Liver (tissue), 9 donors: ENCODE data around the gene ASF1B. TPM values are rescaled to one million over a fixed set of nuclear protein-coding genes. Genes with fewer than 3 reads are reported as not detected.

ENCODE experiments used
- DNase-seq: peaks from one replicate; pipeline ENCODE4 v3.0.0-alpha.2; 2017; ENCODE audit warnings: low spot score
- H3K27ac ChIP-seq, 2 donors: one replicate each; pipeline ENCODE4 v1.7.0; 2013; ENCODE audit warnings: inconsistent platforms in 2 of 2, low read length in 2 of 2, control low read depth in 1 of 2, low read depth in 1 of 2, mild to moderate bottlenecking in 1 of 2
- H3K27me3 ChIP-seq, 4 donors: one replicate each; pipeline versions ENCODE4 v1.6.1 to v1.7.0; 2013; ENCODE audit warnings: low read length in 3 of 4, inconsistent platforms in 1 of 4, mild to moderate bottlenecking in 1 of 4, moderate library complexity in 1 of 4; ENCODE audit not compliant: control insufficient read depth in 4 of 4, insufficient read depth in 4 of 4
- H3K36me3 ChIP-seq, 4 donors: one replicate each; pipeline versions ENCODE4 v1.6.1 to v1.7.0; 2013; ENCODE audit warnings: low read length in 3 of 4, mild to moderate bottlenecking in 3 of 4, low read depth in 1 of 4, moderate library complexity in 1 of 4; ENCODE audit not compliant: control insufficient read depth in 4 of 4, insufficient read depth in 3 of 4
- H3K4me1 ChIP-seq, 4 donors: one replicate each; pipeline versions ENCODE4 v1.6.1 to v1.7.0; 2013; ENCODE audit warnings: low read length in 3 of 4, mild to moderate bottlenecking in 3 of 4, moderate library complexity in 1 of 4; ENCODE audit not compliant: control insufficient read depth in 4 of 4, insufficient read depth in 4 of 4
- H3K4me3 ChIP-seq, 3 donors: one replicate each; pipeline versions ENCODE4 v1.6.1 to v1.7.0; 2013; ENCODE audit warnings: low read length in 3 of 3, control low read depth in 1 of 3, low read depth in 1 of 3, mild to moderate bottlenecking in 1 of 3
- H3K9ac ChIP-seq, 2 donors: one replicate each; pipeline ENCODE4 v1.7.0; 2013; ENCODE audit warnings: low read length in 2 of 2, mild to moderate bottlenecking in 2 of 2, moderate library complexity in 2 of 2, control low read depth in 1 of 2, low read depth in 1 of 2
- H3K9me3 ChIP-seq, 4 donors: one replicate each; pipeline versions ENCODE4 v1.6.1 to v1.7.0; 2013; ENCODE audit warnings: low read length in 3 of 4; ENCODE audit not compliant: control insufficient read depth in 4 of 4
- EGR1 ChIP-seq, 2 donors: IDR thresholded peaks; 2 replicates each; pipeline ENCODE4 v1.6.1; 2016 to 2018; ENCODE audit warnings: antibody characterized with exemption in 2 of 2, low read depth in 2 of 2
- FOXA1 ChIP-seq: IDR thresholded peaks from 2 replicates; pipeline ENCODE4 v1.6.1; 2016; ENCODE audit warnings: antibody characterized with exemption
- FOXA2 ChIP-seq: IDR thresholded peaks from 2 replicates; pipeline ENCODE4 v1.6.1; 2016; ENCODE audit warnings: antibody characterized with exemption
- GABPA ChIP-seq, 2 donors: IDR thresholded peaks in 1 of 2; conservative IDR thresholded peaks in 1 of 2; 2 replicates each; pipeline ENCODE4 v1.6.1; 2016; ENCODE audit warnings: antibody characterized with exemption in 2 of 2, mild to moderate bottlenecking in 1 of 2, moderate library complexity in 1 of 2
- HNF4A ChIP-seq, 2 donors: conservative IDR thresholded peaks; 2 replicates each; pipeline ENCODE4 v1.6.1; 2016; ENCODE audit warnings: antibody characterized with exemption in 2 of 2, mild to moderate bottlenecking in 2 of 2
- HNF4G ChIP-seq: IDR thresholded peaks from 2 replicates; pipeline ENCODE4 v1.6.1; 2016; ENCODE audit warnings: antibody characterized with exemption
- JUND ChIP-seq, 2 donors: IDR thresholded peaks; 2 replicates each; pipeline ENCODE4 v1.6.1; 2016; ENCODE audit warnings: antibody characterized with exemption in 2 of 2
- NR2F2 ChIP-seq: IDR thresholded peaks from 2 replicates; pipeline ENCODE4 v1.6.1; 2016; ENCODE audit warnings: antibody characterized with exemption
- RAD21 ChIP-seq, 2 donors: IDR thresholded peaks; 2 replicates each; pipeline ENCODE4 v1.6.1; 2016; ENCODE audit warnings: antibody characterized with exemption in 2 of 2, mild to moderate bottlenecking in 2 of 2
- RXRA ChIP-seq, 2 donors: IDR thresholded peaks; 2 replicates each; pipeline ENCODE4 v1.6.1; 2017 to 2018; ENCODE audit warnings: antibody characterized with exemption in 2 of 2, mild to moderate bottlenecking in 1 of 2
- SP1 ChIP-seq: IDR thresholded peaks from 2 replicates; pipeline ENCODE4 v1.6.1; 2018; ENCODE audit warnings: antibody characterized with exemption, mild to moderate bottlenecking
- TAF1 ChIP-seq: conservative IDR thresholded peaks from 2 replicates; pipeline ENCODE4 v1.6.1; 2016; ENCODE audit warnings: antibody characterized with exemption, mild to moderate bottlenecking
- YY1 ChIP-seq: IDR thresholded peaks from 2 replicates; pipeline ENCODE4 v1.6.1; 2016; ENCODE audit warnings: antibody characterized with exemption, mild to moderate bottlenecking
- WGBS: extraction: QIAGEN DNeasy Blood & Tissue Kit; methylation state at CpG from one replicate; pipeline ENCODE4 v1.1.7; 2013; 5-methylcytosine and 5-hydroxymethylcytosine counted together
- polyA plus RNA-seq, 2 donors: library from polyadenylated mRNA; stranded (reverse) in 1 of 2; unstranded in 1 of 2; fragments of 200-250 nt in 1 of 2; fragments of >200 nt in 1 of 2; fragmentation: Nextera tagmentation in 1 of 2; extraction: Ambion mirVana in 1 of 2; gene quantifications; one replicate each; pipeline versions ENCODE4 v1.2.1 to v1.2.3, GENCODE V29; 2013 to 2015
- total RNA-seq, 2 donors: library from RNA; depleted of rRNA; stranded (reverse); fragments of >200 nt; gene quantifications; one replicate each; pipeline ENCODE4 v1.2.3, GENCODE V29; 2014
- TF ChIP-seq, protein P1 (sequence below): IDR thresholded peaks from 2 replicates; pipeline ENCODE4 v1.6.1; 2016; ENCODE audit warnings: antibody characterized with exemption
- TF ChIP-seq, protein P2 (sequence below): IDR thresholded peaks from 2 replicates; pipeline ENCODE4 v1.6.1; 2016; ENCODE audit warnings: antibody characterized with exemption, mild to moderate bottlenecking
- TF ChIP-seq, protein P3 (sequence below): fragments of 150-350 bp; IDR thresholded peaks from 2 replicates; pipeline ENCODE4 v1.5.1; 2017; ENCODE audit warnings: improper control_type of control experiment, low read depth, low read length; ENCODE audit not compliant: missing input control
- TF ChIP-seq, protein P4 (sequence below): IDR thresholded peaks from 2 replicates; pipeline ENCODE4 v1.6.1; 2016; ENCODE audit warnings: antibody characterized with exemption
- TF ChIP-seq, protein P5 (sequence below): IDR thresholded peaks from 2 replicates; pipeline ENCODE4 v1.6.1; 2016; ENCODE audit warnings: antibody characterized with exemption
- donor health status: healthy.
- donor health status: healthy.
- donor health status: healthy.
- donor health status: healthy.
- donor health status: healthy.

Gene ASF1B
- total and polyA plus RNA-seq, 4 donors = 0.25 to 20.5 (median 1.6) TPM

DNA sequence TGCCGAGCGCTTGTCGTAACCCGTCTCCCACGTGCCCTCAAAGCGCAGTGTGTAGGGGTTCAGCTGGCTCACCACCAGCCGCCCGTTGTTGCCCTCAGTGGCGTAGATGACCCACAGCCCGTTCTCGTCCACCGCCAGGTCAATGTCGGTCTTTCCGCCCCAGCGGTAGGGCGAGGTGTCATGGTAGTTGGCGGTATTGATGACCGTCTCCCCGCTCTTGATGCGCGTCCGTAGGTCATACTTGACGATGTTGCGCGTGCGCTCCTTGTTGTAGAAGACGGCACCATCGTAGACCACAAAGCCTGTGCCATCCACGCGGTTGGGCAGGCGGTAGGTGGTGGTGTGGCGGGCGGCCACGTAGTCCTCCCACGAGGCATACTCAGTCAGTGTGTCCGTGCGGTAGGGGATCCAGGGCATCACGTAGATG is 26.5 kb upstream of the ASF1B start:
- 98% methylated on average over 38 of the region's 38 CpGs for WGBS
- Histone ChIP-seq H3K4me1 (peaks cover 0 to 7% (median 0%) of the 10 kb centered on the region in 4 donors), H3K9me3 (no peaks in the 10 kb centered on the region), H3K4me3 (no peak overlapping the region), H3K9ac (no peak overlapping the region), H3K27me3 (no peaks in the 10 kb centered on the region), H3K36me3 (no peaks in the 10 kb centered on the region), H3K27ac (no peak overlapping the region)
- no peak for DNase-seq
- TF ChIP-seq, protein P1, sequence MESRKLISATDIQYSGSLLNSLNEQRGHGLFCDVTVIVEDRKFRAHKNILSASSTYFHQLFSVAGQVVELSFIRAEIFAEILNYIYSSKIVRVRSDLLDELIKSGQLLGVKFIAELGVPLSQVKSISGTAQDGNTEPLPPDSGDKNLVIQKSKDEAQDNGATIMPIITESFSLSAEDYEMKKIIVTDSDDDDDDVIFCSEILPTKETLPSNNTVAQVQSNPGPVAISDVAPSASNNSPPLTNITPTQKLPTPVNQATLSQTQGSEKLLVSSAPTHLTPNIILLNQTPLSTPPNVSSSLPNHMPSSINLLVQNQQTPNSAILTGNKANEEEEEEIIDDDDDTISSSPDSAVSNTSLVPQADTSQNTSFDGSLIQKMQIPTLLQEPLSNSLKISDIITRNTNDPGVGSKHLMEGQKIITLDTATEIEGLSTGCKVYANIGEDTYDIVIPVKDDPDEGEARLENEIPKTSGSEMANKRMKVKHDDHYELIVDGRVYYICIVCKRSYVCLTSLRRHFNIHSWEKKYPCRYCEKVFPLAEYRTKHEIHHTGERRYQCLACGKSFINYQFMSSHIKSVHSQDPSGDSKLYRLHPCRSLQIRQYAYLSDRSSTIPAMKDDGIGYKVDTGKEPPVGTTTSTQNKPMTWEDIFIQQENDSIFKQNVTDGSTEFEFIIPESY = no peak
- TF ChIP-seq RXRA (IDR thresholded peaks at IDR 0.05) (no peak), GABPA (IDR thresholded peaks at IDR 0.05 in 1 of 2, conservative IDR thresholded peaks at IDR 0.05 in 1 of 2) (no peak), HNF4A (conservative IDR thresholded peaks at IDR 0.05) (no peak), EGR1 (IDR thresholded peaks at IDR 0.05; ENCODE audit: low read depth in 2 of 2) (no peak), FOXA1 (no peak), RAD21 (IDR thresholded peaks at IDR 0.05) (no peak), JUND (IDR thresholded peaks at IDR 0.05) (no peak), HNF4G (no peak), TAF1 (no peak), NR2F2 (no peak), YY1 (no peak), FOXA2 (no peak), SP1 (no peak)
- TF ChIP-seq, protein P2, sequence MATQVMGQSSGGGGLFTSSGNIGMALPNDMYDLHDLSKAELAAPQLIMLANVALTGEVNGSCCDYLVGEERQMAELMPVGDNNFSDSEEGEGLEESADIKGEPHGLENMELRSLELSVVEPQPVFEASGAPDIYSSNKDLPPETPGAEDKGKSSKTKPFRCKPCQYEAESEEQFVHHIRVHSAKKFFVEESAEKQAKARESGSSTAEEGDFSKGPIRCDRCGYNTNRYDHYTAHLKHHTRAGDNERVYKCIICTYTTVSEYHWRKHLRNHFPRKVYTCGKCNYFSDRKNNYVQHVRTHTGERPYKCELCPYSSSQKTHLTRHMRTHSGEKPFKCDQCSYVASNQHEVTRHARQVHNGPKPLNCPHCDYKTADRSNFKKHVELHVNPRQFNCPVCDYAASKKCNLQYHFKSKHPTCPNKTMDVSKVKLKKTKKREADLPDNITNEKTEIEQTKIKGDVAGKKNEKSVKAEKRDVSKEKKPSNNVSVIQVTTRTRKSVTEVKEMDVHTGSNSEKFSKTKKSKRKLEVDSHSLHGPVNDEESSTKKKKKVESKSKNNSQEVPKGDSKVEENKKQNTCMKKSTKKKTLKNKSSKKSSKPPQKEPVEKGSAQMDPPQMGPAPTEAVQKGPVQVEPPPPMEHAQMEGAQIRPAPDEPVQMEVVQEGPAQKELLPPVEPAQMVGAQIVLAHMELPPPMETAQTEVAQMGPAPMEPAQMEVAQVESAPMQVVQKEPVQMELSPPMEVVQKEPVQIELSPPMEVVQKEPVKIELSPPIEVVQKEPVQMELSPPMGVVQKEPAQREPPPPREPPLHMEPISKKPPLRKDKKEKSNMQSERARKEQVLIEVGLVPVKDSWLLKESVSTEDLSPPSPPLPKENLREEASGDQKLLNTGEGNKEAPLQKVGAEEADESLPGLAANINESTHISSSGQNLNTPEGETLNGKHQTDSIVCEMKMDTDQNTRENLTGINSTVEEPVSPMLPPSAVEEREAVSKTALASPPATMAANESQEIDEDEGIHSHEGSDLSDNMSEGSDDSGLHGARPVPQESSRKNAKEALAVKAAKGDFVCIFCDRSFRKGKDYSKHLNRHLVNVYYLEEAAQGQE = no peak
- TF ChIP-seq, protein P3, sequence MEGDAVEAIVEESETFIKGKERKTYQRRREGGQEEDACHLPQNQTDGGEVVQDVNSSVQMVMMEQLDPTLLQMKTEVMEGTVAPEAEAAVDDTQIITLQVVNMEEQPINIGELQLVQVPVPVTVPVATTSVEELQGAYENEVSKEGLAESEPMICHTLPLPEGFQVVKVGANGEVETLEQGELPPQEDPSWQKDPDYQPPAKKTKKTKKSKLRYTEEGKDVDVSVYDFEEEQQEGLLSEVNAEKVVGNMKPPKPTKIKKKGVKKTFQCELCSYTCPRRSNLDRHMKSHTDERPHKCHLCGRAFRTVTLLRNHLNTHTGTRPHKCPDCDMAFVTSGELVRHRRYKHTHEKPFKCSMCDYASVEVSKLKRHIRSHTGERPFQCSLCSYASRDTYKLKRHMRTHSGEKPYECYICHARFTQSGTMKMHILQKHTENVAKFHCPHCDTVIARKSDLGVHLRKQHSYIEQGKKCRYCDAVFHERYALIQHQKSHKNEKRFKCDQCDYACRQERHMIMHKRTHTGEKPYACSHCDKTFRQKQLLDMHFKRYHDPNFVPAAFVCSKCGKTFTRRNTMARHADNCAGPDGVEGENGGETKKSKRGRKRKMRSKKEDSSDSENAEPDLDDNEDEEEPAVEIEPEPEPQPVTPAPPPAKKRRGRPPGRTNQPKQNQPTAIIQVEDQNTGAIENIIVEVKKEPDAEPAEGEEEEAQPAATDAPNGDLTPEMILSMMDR = no peak
- TF ChIP-seq, protein P4, sequence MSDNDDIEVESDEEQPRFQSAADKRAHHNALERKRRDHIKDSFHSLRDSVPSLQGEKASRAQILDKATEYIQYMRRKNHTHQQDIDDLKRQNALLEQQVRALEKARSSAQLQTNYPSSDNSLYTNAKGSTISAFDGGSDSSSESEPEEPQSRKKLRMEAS = no peak

DNA sequence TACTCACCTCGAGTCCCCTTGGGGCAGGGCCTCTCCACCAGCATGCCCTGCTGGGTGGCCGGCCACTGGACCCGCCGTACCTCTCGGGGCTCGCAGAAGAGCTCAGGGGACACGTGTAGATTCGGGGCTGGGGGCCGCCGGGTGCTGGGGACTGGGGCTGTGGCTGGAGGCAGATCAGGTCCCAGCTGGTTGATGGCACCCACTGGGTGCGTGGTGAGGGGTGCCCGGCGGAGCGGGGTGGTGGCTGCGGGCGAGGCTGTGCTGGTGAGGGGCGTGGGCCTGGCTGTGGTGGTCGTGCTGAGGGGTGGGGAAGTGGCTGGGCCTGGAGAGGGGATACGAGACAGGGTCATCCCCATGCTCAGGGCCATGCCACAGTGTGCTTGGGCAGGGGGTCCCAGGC is 24.9 kb upstream of the ASF1B start:
- no peak for DNase-seq
- TF ChIP-seq, protein P5, sequence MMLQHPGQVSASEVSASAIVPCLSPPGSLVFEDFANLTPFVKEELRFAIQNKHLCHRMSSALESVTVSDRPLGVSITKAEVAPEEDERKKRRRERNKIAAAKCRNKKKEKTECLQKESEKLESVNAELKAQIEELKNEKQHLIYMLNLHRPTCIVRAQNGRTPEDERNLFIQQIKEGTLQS = no peak

More for the DNA sequence above, 24.9 kb upstream of the ASF1B start:
- Histone ChIP-seq H3K9me3 (no peaks in the 10 kb centered on the region), H3K27me3 (no peaks in the 10 kb centered on the region), H3K4me3 (no peak overlapping the region), H3K4me1 (no peaks in the 10 kb centered on the region), H3K27ac (no peak overlapping the region), H3K36me3 (peaks cover 0 to 2% (median 0%) of the 10 kb centered on the region in 4 donors), H3K9ac (no peak overlapping the region)
- whole genome bisulfite sequencing = 93% methylated on average over 19 of the region's 19 CpGs
